Measurements from ENCODE around the gene TGFBRAP1.

- TF ChIP-seq POLR2A (IDR thresholded peaks at IDR 0.05) (no peak), CTCF (IDR thresholded peaks at IDR 0.05) (no peak)
Observed at GRCh38 chr2:105231232-105231619, 98.3 kb downstream of the TGFBRAP1 start.
